Type B pancreatic cell (in vitro differentiated cells): ENCODE results near the gene LGR5. TPM values are rescaled to one million over a fixed set of nuclear protein-coding genes. Genes with fewer than 3 reads are reported as not detected.

Experiments
- DNase-seq: peaks from one replicate; pipeline ENCODE4 v3.0.0; 2021; ENCODE audit warnings: mixed read lengths; ENCODE audit not compliant: unreplicated experiment; ENCODE audit errors: extremely low spot score
- H3K27ac Mint-ChIP-seq: 2 replicates; pipeline ENCODE4 v1.8.0; 2021; ENCODE audit warnings: mild to moderate bottlenecking, mixed read lengths
- H3K27me3 Mint-ChIP-seq: 2 replicates; pipeline ENCODE4 v1.8.0; 2021; ENCODE audit warnings: mixed read lengths
- H3K36me3 Mint-ChIP-seq: 2 replicates; pipeline ENCODE4 v1.8.0; 2021; ENCODE audit warnings: mixed read lengths
- H3K4me1 Mint-ChIP-seq: one replicate; pipeline ENCODE4 v1.8.0; 2021; ENCODE audit warnings: mixed read lengths; ENCODE audit not compliant: unreplicated experiment
- H3K4me3 Mint-ChIP-seq: 2 replicates; pipeline ENCODE4 v1.8.0; 2021; ENCODE audit warnings: mild to moderate bottlenecking, mixed read lengths
- H3K9me3 Mint-ChIP-seq: 2 replicates; pipeline ENCODE4 v1.8.0; 2021; ENCODE audit warnings: mixed read lengths
- CTCF ChIP-seq: fragments of 200-600 bp; sonication (generic); conservative IDR thresholded peaks from 2 replicates; pipeline ENCODE4 v1.5.0; 2021; ENCODE audit warnings: antibody characterized with exemption, mild to moderate bottlenecking
- total RNA-seq: library from RNA; stranded (reverse); gene quantifications from 2 replicates; pipeline ENCODE4 v1.2.1, GENCODE V29; 2021; ENCODE audit warnings: low replicate concordance

The LGR5 gene
- total RNA-seq, 1 donor from 2014 or later = 7.9 TPM

GRCh38 chr12:71455028-71455737, 15.6 kb downstream of the LGR5 start:
- Mint-ChIP-seq H3K4me3 (no peak overlapping the region), H3K4me1 (no peaks in the 10 kb centered on the region), H3K27ac (no peak overlapping the region), H3K27me3 (peaks cover 42% of the 10 kb centered on the region), H3K36me3 (no peaks in the 10 kb centered on the region), H3K9me3 (no peaks in the 10 kb centered on the region)
- no peak for TF ChIP-seq CTCF
- DNase-seq = no peak

GRCh38 chr12:71456316-71456715, 16.7 kb downstream of the LGR5 start:
- DNase-seq = no peak
- peaks cover 36% of the 10 kb centered on the region for H3K27me3 Mint-ChIP-seq
- no peaks in the 10 kb centered on the region for H3K36me3 Mint-ChIP-seq
- no peak overlapping the region for H3K4me3 Mint-ChIP-seq
- H3K27ac Mint-ChIP-seq = no peak overlapping the region
- no peaks in the 10 kb centered on the region for H3K4me1 Mint-ChIP-seq
- no peaks in the 10 kb centered on the region for H3K9me3 Mint-ChIP-seq
- no peak for TF ChIP-seq CTCF

- Mint-ChIP-seq H3K4me3 (no peak overlapping the region), H3K36me3 (no peaks in the 10 kb centered on the region), H3K4me1 (no peaks in the 10 kb centered on the region), H3K9me3 (no peaks in the 10 kb centered on the region), H3K27ac (no peak overlapping the region), H3K27me3 (peaks cover 32% of the 10 kb centered on the region)
- DNase-seq = no peak
- no peak for TF ChIP-seq CTCF
Observed at GRCh38 chr12:71456990-71457389, 17.4 kb downstream of the LGR5 start.

- H3K36me3 Mint-ChIP-seq = no peaks in the 10 kb centered on the region
- H3K9me3 Mint-ChIP-seq = no peaks in the 10 kb centered on the region
- TF ChIP-seq CTCF = no peak
- no peaks in the 10 kb centered on the region for H3K4me1 Mint-ChIP-seq
- H3K4me3 Mint-ChIP-seq = no peak overlapping the region
- no peak overlapping the region for H3K27ac Mint-ChIP-seq
- no peak for DNase-seq
- peaks cover 13% of the 10 kb centered on the region for H3K27me3 Mint-ChIP-seq
Observed at GRCh38 chr12:71460318-71460717, 20.7 kb downstream of the LGR5 start.

GRCh38 chr12:71460850-71461609, 21.4 kb downstream of the LGR5 start:
- no peak overlapping the region for H3K4me3 Mint-ChIP-seq
- no peaks in the 10 kb centered on the region for H3K9me3 Mint-ChIP-seq
- H3K36me3 Mint-ChIP-seq = no peaks in the 10 kb centered on the region
- H3K27ac Mint-ChIP-seq = no peak overlapping the region
- H3K27me3 Mint-ChIP-seq = peaks cover 17% of the 10 kb centered on the region
- no peak for TF ChIP-seq CTCF
- DNase-seq = no peak
- no peaks in the 10 kb centered on the region for H3K4me1 Mint-ChIP-seq
